Stimulated activated CD4-positive, alpha-beta T cell treated with anti-CD3 and anti-CD28 coated beads, TNF-alpha, amount 100 ng/mL, for 1 hour (primary cell): ENCODE measurements around the gene MTMR12.

ENCODE experiments used
- DNase-seq, 3 donors: peaks; one replicate each; pipeline ENCODE4 v3.0.0-alpha.2; 2020; ENCODE audit warnings: low read depth in 3 of 3, low spot score in 1 of 3

MTMR12 gene

DNA sequence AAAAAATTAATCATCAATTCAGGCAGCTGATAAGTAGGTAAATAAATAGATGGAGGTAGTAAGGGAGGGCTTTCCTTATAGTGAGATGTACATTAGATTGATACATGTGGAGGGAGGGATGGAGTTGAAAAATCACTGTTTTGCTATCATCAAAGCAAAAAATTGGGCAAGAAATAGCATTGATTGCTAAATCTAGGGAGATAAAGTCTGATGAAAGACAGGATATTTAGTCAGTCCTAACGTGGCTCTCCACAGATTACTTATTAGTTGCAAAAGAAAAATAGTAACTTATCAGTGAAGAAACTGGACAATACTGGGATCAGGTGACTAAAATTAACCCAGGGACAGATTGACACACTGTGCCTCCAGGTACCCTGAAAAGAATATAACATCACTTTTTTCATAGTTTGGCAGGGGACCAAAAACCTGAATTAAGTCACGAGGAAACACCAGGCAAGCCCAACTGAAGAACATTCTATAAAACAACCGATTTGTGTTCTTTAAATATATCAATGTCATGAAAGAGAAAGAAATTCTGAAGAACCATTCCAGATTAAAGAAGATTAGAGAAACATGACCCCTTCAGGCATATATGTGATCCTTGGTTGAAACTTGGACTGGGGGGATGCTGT is 111.5 kb downstream of the MTMR12 start:
- DNase-seq: no peak

DNA sequence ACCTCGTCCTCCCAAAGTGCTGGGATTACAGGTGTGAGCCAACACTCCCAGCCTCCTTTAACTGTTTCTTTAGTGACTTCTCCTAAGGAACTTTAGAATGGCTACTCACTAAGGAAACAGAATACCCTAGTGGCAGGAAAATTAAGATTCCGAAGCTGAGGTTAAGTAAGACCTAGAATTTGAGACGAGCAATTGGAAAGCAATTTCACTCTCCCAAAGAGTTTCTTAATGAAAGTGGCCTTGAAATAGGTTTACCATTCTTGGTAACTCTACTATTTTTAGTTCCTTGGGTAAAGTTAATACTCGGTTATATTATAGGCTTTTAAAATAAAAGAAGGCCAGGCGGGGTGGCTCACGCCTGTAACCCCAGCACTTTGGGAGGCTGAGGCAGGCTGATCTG is 115.7 kb downstream of the MTMR12 start:
- no peak for DNase-seq

DNA sequence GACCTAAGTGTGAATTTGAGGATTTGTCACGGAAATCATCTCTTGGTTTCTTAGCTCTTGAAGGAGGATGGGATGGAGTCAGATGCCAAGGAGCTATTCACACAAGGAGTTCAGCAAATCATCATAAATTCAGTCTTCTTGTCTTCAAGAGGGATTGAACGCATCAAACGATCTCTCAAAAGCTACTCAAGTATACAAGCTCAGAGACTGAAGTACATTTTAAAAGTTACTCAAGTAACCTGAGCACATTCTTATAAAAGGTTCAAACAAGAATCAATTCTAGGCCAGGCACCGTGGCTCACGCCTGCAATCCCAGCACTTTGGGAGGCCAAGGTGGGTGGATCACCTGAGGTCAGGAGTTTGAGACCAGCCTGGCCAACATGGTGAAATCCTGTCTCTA is 117.5 kb downstream of the MTMR12 start:
- no peak for DNase-seq

DNA sequence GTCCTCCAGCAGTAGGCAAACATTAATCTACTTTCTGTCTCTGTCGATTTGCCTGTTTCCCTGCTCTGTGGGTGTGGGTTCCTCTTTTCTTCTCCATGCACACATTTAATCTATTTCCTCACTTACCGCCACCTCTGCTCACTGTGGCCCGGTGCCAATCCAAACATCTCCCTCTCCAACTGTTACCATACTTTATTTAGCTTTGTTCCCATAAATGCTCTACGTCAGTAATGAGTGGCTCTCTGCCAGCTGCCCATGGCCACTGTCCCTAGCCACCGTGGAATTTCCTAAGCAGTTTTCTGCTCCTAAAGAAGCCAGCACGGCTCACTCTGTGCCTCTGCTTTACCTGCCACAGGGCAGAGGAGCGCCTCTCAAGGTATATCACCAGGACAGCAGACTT is 119.1 kb downstream of the MTMR12 start:
- no peak for DNase-seq

DNA sequence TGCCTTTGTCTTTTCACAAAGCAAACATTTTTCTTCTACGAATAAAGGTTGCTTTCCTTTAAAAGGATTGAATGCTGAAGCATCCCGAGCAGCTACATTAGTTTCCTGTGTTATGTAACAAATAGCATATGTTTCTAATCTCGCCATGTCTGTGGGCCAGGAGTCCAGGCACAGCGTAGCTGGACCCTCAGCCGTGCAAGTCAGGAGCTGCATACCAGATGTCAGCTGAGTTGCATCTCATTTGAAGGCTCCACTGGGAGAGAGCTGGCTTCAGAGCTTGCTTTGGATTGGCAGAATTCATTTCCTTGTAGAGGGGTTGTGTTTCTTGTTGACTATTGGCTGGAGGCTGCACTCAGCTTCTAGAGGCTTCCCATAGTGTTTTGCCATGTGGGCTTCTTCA is 122.6 kb downstream of the MTMR12 start:
- DNase-seq: no peak

DNA sequence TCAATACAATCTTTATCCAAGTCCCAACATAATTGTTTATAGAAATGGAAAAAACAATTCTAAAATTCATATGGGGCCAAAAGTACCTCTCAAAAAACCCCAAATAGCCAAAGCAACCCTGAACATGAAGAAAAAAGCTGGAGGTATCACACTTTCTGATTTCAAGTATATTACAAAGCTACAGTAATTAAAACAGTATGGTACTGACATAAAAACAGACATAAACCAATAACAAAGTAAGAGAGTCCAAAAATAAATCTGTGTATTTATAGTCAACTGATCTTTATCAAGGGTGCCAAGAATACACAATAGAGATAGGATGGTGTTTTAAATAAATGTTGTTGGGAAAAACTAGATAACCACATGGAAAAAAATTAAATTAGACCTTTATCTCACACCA is 125.1 kb downstream of the MTMR12 start:
- no peak for DNase-seq

DNA sequence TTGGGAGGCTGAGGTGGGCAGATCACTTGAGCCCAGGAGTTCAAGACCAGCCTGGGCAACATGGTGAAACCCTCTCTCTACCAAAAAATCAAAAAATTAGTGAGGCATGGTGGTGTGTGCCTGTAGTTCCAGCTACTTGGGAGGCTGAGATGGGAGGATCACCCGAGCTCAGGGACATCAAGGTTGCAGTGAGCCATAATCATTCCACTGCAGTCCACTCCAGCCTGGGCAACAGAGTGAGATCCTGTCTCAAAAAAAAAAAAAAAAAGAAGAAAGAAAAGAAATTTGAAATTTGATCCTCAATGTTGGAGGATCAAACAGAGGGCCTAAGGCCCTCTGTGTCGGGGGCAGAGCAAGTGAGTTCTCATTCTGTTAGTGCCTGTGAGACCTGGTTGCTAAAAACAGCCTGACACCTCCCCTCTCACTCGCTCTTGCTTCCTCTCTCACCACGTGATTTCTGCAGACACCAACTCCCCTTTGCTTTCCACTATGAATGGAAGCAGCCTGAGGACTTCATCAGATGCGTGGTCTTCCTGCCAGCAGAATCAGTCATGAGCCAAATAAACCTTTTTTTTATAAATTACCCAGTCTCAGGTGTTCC is 130.2 kb downstream of the MTMR12 start:
- no peak for DNase-seq
